Coronary artery (tissue), 2 donors: Measurements from ENCODE around the gene SLC36A1.

ENCODE experiments used
- DNase-seq: peaks from one replicate; pipeline ENCODE4 v3.0.0-alpha.2; 2017; ENCODE audit warnings: low spot score
- H3K27ac ChIP-seq, 2 donors: fragments of 200-600 bp; sonication (generic); one replicate each; pipeline ENCODE4 v1.5.1; 2016 to 2019
- H3K4me3 ChIP-seq: fragments of 200-600 bp; sonication (generic); 2 replicates; pipeline ENCODE4 v1.5.1; 2016; ENCODE audit warnings: mild to moderate bottlenecking, moderate library complexity
- TF ChIP-seq, protein P1 (sequence below): fragments of 200-600 bp; sonication (generic); IDR thresholded peaks from one replicate; pipeline ENCODE4 v1.5.1; 2019; ENCODE audit warnings: antibody characterized with exemption

SLC36A1 gene

GRCh38 chr5:151483647-151484046, 36.2 kb downstream of the SLC36A1 start:
- Histone ChIP-seq H3K27ac (peak overlapping the region in 1 of 2 donors; percentile 54), H3K4me3 (no peak overlapping the region)
- DNase-seq = no peak
- TF ChIP-seq, protein P1, sequence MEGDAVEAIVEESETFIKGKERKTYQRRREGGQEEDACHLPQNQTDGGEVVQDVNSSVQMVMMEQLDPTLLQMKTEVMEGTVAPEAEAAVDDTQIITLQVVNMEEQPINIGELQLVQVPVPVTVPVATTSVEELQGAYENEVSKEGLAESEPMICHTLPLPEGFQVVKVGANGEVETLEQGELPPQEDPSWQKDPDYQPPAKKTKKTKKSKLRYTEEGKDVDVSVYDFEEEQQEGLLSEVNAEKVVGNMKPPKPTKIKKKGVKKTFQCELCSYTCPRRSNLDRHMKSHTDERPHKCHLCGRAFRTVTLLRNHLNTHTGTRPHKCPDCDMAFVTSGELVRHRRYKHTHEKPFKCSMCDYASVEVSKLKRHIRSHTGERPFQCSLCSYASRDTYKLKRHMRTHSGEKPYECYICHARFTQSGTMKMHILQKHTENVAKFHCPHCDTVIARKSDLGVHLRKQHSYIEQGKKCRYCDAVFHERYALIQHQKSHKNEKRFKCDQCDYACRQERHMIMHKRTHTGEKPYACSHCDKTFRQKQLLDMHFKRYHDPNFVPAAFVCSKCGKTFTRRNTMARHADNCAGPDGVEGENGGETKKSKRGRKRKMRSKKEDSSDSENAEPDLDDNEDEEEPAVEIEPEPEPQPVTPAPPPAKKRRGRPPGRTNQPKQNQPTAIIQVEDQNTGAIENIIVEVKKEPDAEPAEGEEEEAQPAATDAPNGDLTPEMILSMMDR = no peak

GRCh38 chr5:151487544-151487943, 40.1 kb downstream of the SLC36A1 start:
- Histone ChIP-seq H3K27ac (no peak overlapping the region), H3K4me3 (no peak overlapping the region)
- TF ChIP-seq, protein P1 = no peak
- DNase-seq = no peak

DNA sequence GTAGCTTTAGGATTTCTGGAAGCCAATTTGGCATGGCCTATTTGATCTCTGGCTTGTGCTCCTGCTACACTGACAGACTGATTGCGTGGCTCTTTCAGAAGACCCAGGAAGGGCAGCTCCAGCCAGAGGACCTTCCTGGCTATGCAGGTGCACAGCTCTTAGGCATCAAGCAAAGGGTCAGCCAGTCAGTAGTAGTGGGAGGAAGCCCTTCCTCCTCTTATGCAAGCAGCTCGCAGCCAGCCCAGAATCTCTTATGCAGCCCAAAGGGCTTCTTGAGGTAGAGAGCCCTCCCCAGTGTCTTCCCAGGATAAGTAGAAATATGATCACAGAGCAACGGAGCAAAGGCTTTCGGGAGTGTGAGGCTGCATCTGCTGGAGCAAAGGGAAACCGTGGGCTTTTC, 43.2 kb downstream of the SLC36A1 start:
- Histone ChIP-seq H3K4me3 (no peak overlapping the region), H3K27ac (no peak overlapping the region)
- DNase-seq = no peak
- TF ChIP-seq, protein P1 = no peak

- TF ChIP-seq, protein P1 = no peak
- DNase-seq = peak; percentile 11
- no peak overlapping the region for H3K4me3 ChIP-seq
- no peak overlapping the region for H3K27ac ChIP-seq
Measured at GRCh38 chr5:151491062-151491461, 43.7 kb downstream of the SLC36A1 start.

DNA sequence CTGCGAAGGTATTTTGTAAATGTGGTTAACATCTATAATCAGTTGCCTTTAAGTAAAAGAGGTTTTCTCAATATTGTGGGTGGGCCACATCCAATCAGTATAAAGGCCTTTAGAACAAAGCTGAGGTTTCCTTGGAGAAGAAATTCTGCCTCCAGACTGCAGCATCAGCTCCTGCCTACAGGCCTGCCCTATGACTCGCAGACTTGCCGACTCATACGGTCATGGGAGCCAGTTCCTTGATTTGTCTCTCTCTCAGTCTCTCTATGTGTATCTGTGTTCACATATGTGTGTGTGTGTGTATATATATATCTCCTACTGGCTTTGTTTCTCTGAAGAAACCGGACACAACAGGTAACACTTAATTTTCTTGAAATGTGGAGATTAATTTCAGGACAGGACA, 45.3 kb downstream of the SLC36A1 start:
- Histone ChIP-seq H3K27ac (peak overlapping the region in 1 of 2 donors; percentile 52), H3K4me3 (no peak overlapping the region)
- TF ChIP-seq, protein P1 = no peak
- no peak for DNase-seq

- Histone ChIP-seq H3K4me3 (no peak overlapping the region), H3K27ac (peak overlapping the region in 1 of 2 donors; percentile 52)
- TF ChIP-seq, protein P1 = no peak
- DNase-seq = no peak
Measured at GRCh38 chr5:151493665-151494064, 46.3 kb downstream of the SLC36A1 start.

GRCh38 chr5:151495320-151495719, 47.9 kb downstream of the SLC36A1 start:
- Histone ChIP-seq H3K4me3 (no peak overlapping the region), H3K27ac (no peak overlapping the region)
- no peak for DNase-seq
- TF ChIP-seq, protein P1 = no peak
